ENCODE measurements around the gene TK1.

DNA sequence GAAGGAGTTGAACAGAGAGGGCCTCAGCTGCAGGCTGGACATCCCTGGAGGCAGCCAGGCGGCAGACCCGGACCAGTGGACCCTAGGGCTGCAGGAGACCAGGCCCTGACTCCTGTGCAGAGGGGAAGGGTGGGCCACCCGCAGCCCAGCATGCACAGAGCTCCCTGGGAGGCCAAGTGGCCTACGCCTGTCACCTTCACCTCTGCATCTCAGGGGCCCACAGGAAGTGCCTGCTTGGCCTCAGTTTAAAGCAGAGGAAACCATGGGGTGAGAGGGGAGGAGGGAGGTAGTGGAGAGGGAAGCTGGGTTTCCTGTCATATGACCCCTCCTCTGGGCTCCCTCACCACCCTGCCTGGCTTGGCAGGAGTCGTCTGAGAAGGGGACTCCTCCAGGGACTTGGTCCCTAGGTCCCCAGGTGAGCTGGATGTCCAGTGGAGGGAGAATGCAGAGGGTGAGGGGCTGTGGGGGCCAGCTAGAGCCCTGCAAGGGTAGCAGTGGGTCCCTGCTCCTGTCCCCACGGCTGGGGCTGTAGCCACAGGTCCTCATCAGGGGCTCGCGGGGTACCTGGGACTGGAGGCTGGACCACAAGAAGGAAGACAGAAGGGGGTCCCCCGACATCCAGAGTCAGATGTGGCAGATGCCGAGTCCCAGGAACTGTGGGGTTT lies 56.3 kb downstream of the TK1 start, which contains the start of gene TMC8:
- TF ChIP-seq EZH2 (IDR thresholded peaks at IDR 0.05; ENCODE audit: borderline replicate concordance, low read length) = no peak
- no peak for TF ChIP-seq CTCF (conservative IDR thresholded peaks at IDR 0.05 in 1 of 2, IDR thresholded peaks at IDR 0.05 in 1 of 2; ENCODE audit: extremely low read depth in 1 of 2, insufficient read depth in 1 of 2, low read depth in 1 of 2, low read length in 2 of 2)

Data from mammary epithelial cell (primary cell).